Activated CD4-positive, alpha-beta T cell treated with anti-CD3 and anti-CD28 coated beads, Interleukin-2, amount 50 U/mL, for 1 hour (primary cell): ENCODE data around the gene MARCHF3.

Experiments used
- DNase-seq: peaks from one replicate; pipeline ENCODE4 v3.0.0-alpha.2; 2020

The MARCHF3 gene

GRCh38 chr5:126982202-126982601, 48.2 kb downstream of the MARCHF3 start:
- no peak for DNase-seq

- DNase-seq = no peak
These were observed 48.7 kb downstream of the MARCHF3 start for GRCh38 chr5:126981701-126982100.

GRCh38 chr5:126981222-126981621, 49.1 kb downstream of the MARCHF3 start:
- DNase-seq = no peak

GRCh38 chr5:126978258-126978657, 52.1 kb downstream of the MARCHF3 start:
- DNase-seq = no peak

GRCh38 chr5:126976520-126977172, 53.7 kb downstream of the MARCHF3 start:
- DNase-seq = no peak

- no peak for DNase-seq
These were observed 54.6 kb downstream of the MARCHF3 start for GRCh38 chr5:126975796-126976195.

GRCh38 chr5:126973193-126973592, 57.2 kb downstream of the MARCHF3 start:
- no peak for DNase-seq

- no peak for DNase-seq
These were observed 58.1 kb downstream of the MARCHF3 start for GRCh38 chr5:126972062-126972895.

- DNase-seq = no peak
These were observed 58.8 kb downstream of the MARCHF3 start for GRCh38 chr5:126971455-126972031.

- no peak for DNase-seq
These were observed 59.8 kb downstream of the MARCHF3 start for GRCh38 chr5:126970517-126971017.

GRCh38 chr5:126969548-126969947, 60.8 kb downstream of the MARCHF3 start:
- DNase-seq = no peak

GRCh38 chr5:126967808-126968466, 62.4 kb downstream of the MARCHF3 start:
- no peak for DNase-seq

- DNase-seq = no peak
These were observed 64.9 kb downstream of the MARCHF3 start for GRCh38 chr5:126965487-126965886.

GRCh38 chr5:126965061-126965475, 65.3 kb downstream of the MARCHF3 start:
- DNase-seq = no peak

- no peak for DNase-seq
These were observed 66.5 kb downstream of the MARCHF3 start for GRCh38 chr5:126963822-126964375.

- no peak for DNase-seq
These were observed 68.7 kb downstream of the MARCHF3 start for GRCh38 chr5:126961702-126962101.

GRCh38 chr5:126961128-126961527, 69.2 kb downstream of the MARCHF3 start:
- DNase-seq = no peak

- no peak for DNase-seq
These were observed 71.2 kb downstream of the MARCHF3 start for GRCh38 chr5:126959188-126959587.

- no peak for DNase-seq
These were observed 73.4 kb downstream of the MARCHF3 start for GRCh38 chr5:126956991-126957390.

GRCh38 chr5:126954981-126955380, 75.4 kb downstream of the MARCHF3 start:
- DNase-seq = no peak

GRCh38 chr5:126953640-126954039, 76.7 kb downstream of the MARCHF3 start:
- DNase-seq = no peak

GRCh38 chr5:126949475-126949874, 80.9 kb downstream of the MARCHF3 start:
- DNase-seq = no peak

- no peak for DNase-seq
These were observed 81.9 kb downstream of the MARCHF3 start for GRCh38 chr5:126948453-126948852.
